K562 (cell line): ENCODE results near the gene TBL1X. TPM values are rescaled to one million over a fixed set of nuclear protein-coding genes. Genes with fewer than 3 reads are reported as not detected.

Experiments
- ATAC-seq: fragments of 200-7000 bp; cut with Tn5 transposase; 3 replicates; pipeline ENCODE4 v1.9.1; 2020; ENCODE audit warnings: moderate library complexity
- BruUV-seq: library from RNA; stranded (reverse); fragments of 400-500 nt; replicated peaks from 2 replicates; lab custom pipeline; 2021; lab: Mats Ljungman, UMichigan
- CTCF ChIA-PET: fragments of 300-600 bp; formaldehyde crosslinking; extraction: SDS; loops from one replicate; lab custom pipeline; 2021; ENCODE audit warnings: low intra/inter-chr PET ratio; lab: Yijun Ruan, JAX
- POLR2A ChIA-PET: fragments of 300-600, 350-650 bp; sonication (Branson Sonifier 250); formaldehyde crosslinking; extraction: SDS; loops from one replicate; lab custom pipeline; 2021; ENCODE audit warnings: antibody characterized with exemption, inconsistent platforms; lab: Yijun Ruan, JAX
- DNase-seq, 4 experiments: peaks; one replicate each; pipeline versions ENCODE4 v3.0.0 to v3.0.0-alpha.2; 2011 to 2018; ENCODE audit warnings: low spot score in 3 of 4, mixed read lengths in 3 of 4; ENCODE audit errors: extremely low read depth in 1 of 4
- FAIRE-seq: peaks from 2 replicates; lab custom pipeline; 2011; peaks lifted over from hg19 to GRCh38; lab: Jason Lieb, UNC
- H2AFZ ChIP-seq: 2 replicates; pipeline ENCODE4 v1.6.0; 2011; ENCODE audit warnings: low read depth, low read length, control low read depth, inconsistent platforms
- H3K27ac ChIP-seq: fragments of 200-600 bp; 3 replicates; pipeline ENCODE4 v1.8.0; 2011; ENCODE audit warnings: low read depth, mild to moderate bottlenecking, control low read depth, inconsistent platforms, low read length, moderate library complexity, mixed read lengths; ENCODE audit errors: extremely low read depth
- H3K27me3 ChIP-seq, 2 experiments: fragments of 300-600 bp in 1 of 2; 2 replicates in 1 of 2; 3 replicates in 1 of 2; pipeline versions ENCODE4 v1.6.0 to v1.8.0; 2011; ENCODE audit warnings: inconsistent platforms in 2 of 2, low read length in 2 of 2, mild to moderate bottlenecking in 1 of 2, mixed read lengths in 1 of 2, moderate library complexity in 1 of 2; ENCODE audit not compliant: control insufficient read depth in 2 of 2, insufficient read depth in 2 of 2
- H3K36me3 ChIP-seq: fragments of 300-600 bp; 3 replicates; pipeline ENCODE4 v1.8.0; 2011; ENCODE audit warnings: mild to moderate bottlenecking, low read length, inconsistent platforms; ENCODE audit not compliant: control insufficient read depth, insufficient read depth
- H3K4me1 ChIP-seq, 2 experiments: fragments of 200-600 bp in 1 of 2; replicated peaks in 1 of 2; 2 replicates in 1 of 2; 3 replicates in 1 of 2; pipeline versions ENCODE4 v1.5.1 to v1.8.0; 2011; ENCODE audit warnings: inconsistent platforms in 2 of 2, low read length in 2 of 2, mild to moderate bottlenecking in 1 of 2, mixed read lengths in 1 of 2, moderate library complexity in 1 of 2; ENCODE audit not compliant: control insufficient read depth in 2 of 2, insufficient read depth in 2 of 2
- H3K4me2 ChIP-seq: 2 replicates; pipeline ENCODE4 v1.6.1; 2011; ENCODE audit warnings: low read length, control low read depth, inconsistent platforms, mixed read lengths; ENCODE audit not compliant: insufficient read depth
- H3K4me3 ChIP-seq: fragments of 200-600 bp; sonication (generic), shearing (Covaris generic); 2 replicates; pipeline ENCODE4 v1.5.1; 2016; ENCODE audit warnings: control low read depth, inconsistent platforms
- H3K79me2 ChIP-seq: fragments of 200-600 bp; 3 replicates; pipeline ENCODE4 v1.8.0; 2011; ENCODE audit warnings: low read length, inconsistent platforms; ENCODE audit not compliant: control insufficient read depth, insufficient read depth
- H3K9ac ChIP-seq, 2 experiments: 2 replicates each; pipeline versions ENCODE4 v1.6.0 to v1.6.1; 2011; ENCODE audit warnings: low read depth in 2 of 2, low read length in 2 of 2, control low read depth in 1 of 2, inconsistent platforms in 1 of 2, mild to moderate bottlenecking in 1 of 2, mixed read lengths in 1 of 2; ENCODE audit not compliant: insufficient read depth in 1 of 2
- H3K9me1 ChIP-seq: one replicate; pipeline ENCODE4 v1.6.0; 2011; ENCODE audit warnings: inconsistent platforms, mild to moderate bottlenecking, low read length, moderate library complexity; ENCODE audit not compliant: control insufficient read depth, insufficient read depth
- H3K9me3 ChIP-seq: replicated peaks from 2 replicates; pipeline ENCODE4 v1.5.1; 2011; ENCODE audit warnings: low read depth, low read length, inconsistent platforms; ENCODE audit not compliant: control insufficient read depth, insufficient read depth
- H4K20me1 ChIP-seq: replicated peaks from 2 replicates; pipeline ENCODE4 v1.6.1; 2011; ENCODE audit warnings: low read length, inconsistent platforms, mixed read lengths; ENCODE audit not compliant: control insufficient read depth, insufficient read depth
- ATF7 ChIP-seq: fragments of 450-650 bp; IDR thresholded peaks from 2 replicates; pipeline ENCODE4 v1.7.1; 2014; ENCODE audit warnings: mild to moderate bottlenecking, moderate library complexity
- C11orf30 ChIP-seq: fragments of 450-650 bp; IDR thresholded peaks from 2 replicates; pipeline ENCODE4 v1.6.1; 2016; ENCODE audit warnings: low read depth, mild to moderate bottlenecking
- MAFF ChIP-seq: IDR thresholded peaks from 2 replicates; pipeline ENCODE4 v1.6.1; 2012; ENCODE audit warnings: low read length, improper control_type of control experiment
- MAFK ChIP-seq: IDR thresholded peaks from 2 replicates; pipeline ENCODE4 v1.6.1; 2011; ENCODE audit warnings: low read length, improper control_type of control experiment
- NCOA4 ChIP-seq: fragments of 450-650 bp; IDR thresholded peaks from 2 replicates; pipeline ENCODE4 v1.6.1; 2018; ENCODE audit warnings: mild to moderate bottlenecking; ENCODE audit not compliant: partially characterized antibody
- NFE2 ChIP-seq: IDR thresholded peaks from 2 replicates; pipeline ENCODE4 v1.6.1; 2014; ENCODE audit warnings: antibody characterized with exemption, low read depth
- SRSF9 ChIP-seq: fragments of 200-400 bp; formaldehyde crosslinking; IDR thresholded peaks from 2 replicates; pipeline ENCODE4 v1.6.1; 2017; ENCODE audit warnings: low read depth, low read length, borderline replicate concordance
- XRCC4 ChIP-seq: IDR thresholded peaks from one replicate; pipeline ENCODE4 v1.6.1; 2011; ENCODE audit not compliant: insufficient read depth, insufficient read length; ENCODE audit errors: extremely low read depth
- ZNF551 ChIP-seq: fragments of 250-450 bp; sonication (Bioruptor Pico); IDR thresholded peaks from 2 replicates; pipeline ENCODE4 v1.5.0; 2021; ENCODE audit warnings: mild to moderate bottlenecking, moderate library complexity
- WGBS: fragments of 100-300 bp; shearing (Covaris generic); methylation state at CpG from one replicate; pipeline ENCODE4 v1.1.6; 2016; ENCODE audit warnings: low coverage, mixed read lengths; ENCODE audit not compliant: insufficient coverage; ENCODE audit errors: missing lambda C conversion rate; 5-methylcytosine and 5-hydroxymethylcytosine counted together
- in situ Hi-C: fragments of 300-500 bp; cut with MboI; formaldehyde crosslinking; loops from 4 replicates; pipeline ENCODE4 v1.15.0; 2018; ENCODE audit warnings: inconsistent platforms, mixed read lengths
- intact Hi-C: fragments of 100-400 bp; cut with micrococcal nuclease; formaldehyde crosslinking; loops from 2 replicates; pipeline ENCODE4 v1.14.2; 2022
- polyA plus RNA-seq, 8 experiments: library from polyadenylated mRNA; depleted of rRNA in 4 of 8; stranded (reverse) in 5 of 8; unstranded in 3 of 8; fragments of >200 nt; fragmentation: Nextera tagmentation in 2 of 8; fragmentation: Illumina TruSeq in 1 of 8; extraction: Ambion mirVana in 2 of 8; extraction: Trizol in 1 of 8; gene quantifications; 2 replicates each; pipeline versions ENCODE4 v1.2.1 to v1.2.3, GENCODE V29; 2011 to 2014; ENCODE audit warnings: inconsistent platforms in 1 of 8, missing spikeins in 1 of 8
- total RNA-seq, 7 experiments: library from RNA; depleted of rRNA in 6 of 7; stranded (reverse); fragments of >200 nt in 6 of 7; fragmentation: Illumina TruSeq in 2 of 7; extraction: Trizol in 2 of 7; gene quantifications; 2 replicates each; pipeline versions ENCODE4 v1.2.1 to v1.2.3, GENCODE V29; 2011 to 2021; ENCODE audit warnings: low replicate concordance in 1 of 7
- TF ChIP-seq, protein P1 (sequence below): sonication (generic); formaldehyde crosslinking; IDR thresholded peaks from 2 replicates; pipeline ENCODE4 v1.8.0; 2023; ENCODE audit warnings: mild to moderate bottlenecking, missing genetic modification reagents
- TF ChIP-seq, protein P2 (sequence below), 2 experiments: fragments of 250-450 bp in 1 of 2; fragments of 450-650 bp in 1 of 2; sonication (Bioruptor Pico) in 1 of 2; IDR thresholded peaks; 2 replicates each; pipeline versions ENCODE4 v1.6.1 to v1.8.0; 2016 to 2021; ENCODE audit warnings: mild to moderate bottlenecking in 2 of 2, moderate library complexity in 2 of 2, missing compliant biosample characterization in 1 of 2, missing genetic modification characterization in 1 of 2
- TF ChIP-seq, protein P3 (sequence below): fragments of 450-650 bp; formaldehyde crosslinking; IDR thresholded peaks from 2 replicates; pipeline ENCODE4 v1.4.0; 2020; ENCODE audit warnings: mild to moderate bottlenecking, moderate library complexity
- TF ChIP-seq, protein P4 (sequence below): fragments of 450-650 bp; IDR thresholded peaks from one replicate; pipeline ENCODE4 v1.6.1; 2018; ENCODE audit warnings: mild to moderate bottlenecking, moderate library complexity; ENCODE audit not compliant: partially characterized antibody
- TF ChIP-seq, protein P5 (sequence below): fragments of 250-450 bp; sonication (Bioruptor Pico); IDR thresholded peaks from 2 replicates; pipeline ENCODE4 v1.5.0; 2021

TBL1X gene
- total and polyA plus RNA-seq, 9 of the 15 experiments (the other 6 are each of a cell fraction or from before 2014, with no cell fraction given): 6.0 to 49.6 (median 19.7) TPM

DNA sequence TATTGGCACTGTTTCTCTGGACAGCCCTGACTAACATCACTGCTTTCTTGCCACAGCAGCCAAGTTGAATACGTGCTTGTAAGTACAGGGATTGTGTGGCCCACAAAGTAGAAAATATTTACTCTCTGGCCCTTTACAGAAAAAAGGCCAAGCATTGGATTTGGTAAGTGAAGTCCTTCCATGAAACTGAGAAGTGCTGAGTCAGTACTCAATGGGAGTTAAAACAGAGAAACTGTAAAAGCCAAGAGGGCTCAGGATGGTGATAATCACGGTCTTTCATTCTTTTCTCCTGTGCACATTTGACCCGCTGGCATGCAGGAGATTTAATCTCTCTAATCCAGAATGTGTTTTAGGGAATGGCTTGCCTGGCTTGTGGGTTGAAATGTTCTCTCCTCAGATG is 46.1 kb downstream of the TBL1X start:
- no peak for ATAC-seq
- Histone ChIP-seq H4K20me1 (0 out of 2 replicates have a peak, but pooled peaks cover 9% of the 10 kb centered on the region), H3K9ac (no peak overlapping the region), H3K36me3 (peaks cover 13% of the 10 kb centered on the region; the same call in 1 of the 3 replicates), H3K27me3 (no peaks in the 10 kb centered on the region), H3K27ac (no peak overlapping the region), H3K4me2 (no peak overlapping the region), H3K9me3 (no peaks in the 10 kb centered on the region), H2AFZ (no peak overlapping the region), H3K9me1 (no peaks in the 10 kb centered on the region), H3K4me1 (peaks cover 11 to 15% of the 10 kb centered on the region in 2 experiments; a peak in 4 of 5 replicates), H3K79me2 (peaks cover 11% of the 10 kb centered on the region), H3K4me3 (no peak overlapping the region)
- FAIRE-seq: no peak
- POLR2A ChIA-PET: interaction anchor here (0.7 kb wide), 1 partner anchor 20 kb away, joined by 4 read pairs; no protein-coding TSS in a partner anchor
- CTCF ChIA-PET: no interaction called here
- intact Hi-C loops: no loop called here
- in situ Hi-C loops: no loop called here
- no TSS peak for BruUV-seq
- WGBS: 31% methylated on average over 3 of the region's 3 CpGs
- no peak for DNase-seq
- TF ChIP-seq, protein P1, sequence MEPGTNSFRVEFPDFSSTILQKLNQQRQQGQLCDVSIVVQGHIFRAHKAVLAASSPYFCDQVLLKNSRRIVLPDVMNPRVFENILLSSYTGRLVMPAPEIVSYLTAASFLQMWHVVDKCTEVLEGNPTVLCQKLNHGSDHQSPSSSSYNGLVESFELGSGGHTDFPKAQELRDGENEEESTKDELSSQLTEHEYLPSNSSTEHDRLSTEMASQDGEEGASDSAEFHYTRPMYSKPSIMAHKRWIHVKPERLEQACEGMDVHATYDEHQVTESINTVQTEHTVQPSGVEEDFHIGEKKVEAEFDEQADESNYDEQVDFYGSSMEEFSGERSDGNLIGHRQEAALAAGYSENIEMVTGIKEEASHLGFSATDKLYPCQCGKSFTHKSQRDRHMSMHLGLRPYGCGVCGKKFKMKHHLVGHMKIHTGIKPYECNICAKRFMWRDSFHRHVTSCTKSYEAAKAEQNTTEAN (CRISPR knock-in tag): no peak
- TF ChIP-seq SRSF9 (no peak), MAFK (peak; percentile 76), ZNF551 (CRISPR knock-in tag) (no peak), XRCC4 (no peak), C11orf30 (peak; percentile 85), ATF7 (no peak), NCOA4 (no peak), NFE2 (peak; percentile 25; the same call in 1 of the 2 replicates), MAFF (peak; percentile 70)
- TF ChIP-seq, protein P2, sequence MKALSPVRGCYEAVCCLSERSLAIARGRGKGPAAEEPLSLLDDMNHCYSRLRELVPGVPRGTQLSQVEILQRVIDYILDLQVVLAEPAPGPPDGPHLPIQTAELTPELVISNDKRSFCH (CRISPR knock-in tag; IDR thresholded peaks at IDR 0.05): no peak
- TF ChIP-seq, protein P2 (tag; IDR thresholded peaks at IDR 0.05): no peak
- TF ChIP-seq, protein P3, sequence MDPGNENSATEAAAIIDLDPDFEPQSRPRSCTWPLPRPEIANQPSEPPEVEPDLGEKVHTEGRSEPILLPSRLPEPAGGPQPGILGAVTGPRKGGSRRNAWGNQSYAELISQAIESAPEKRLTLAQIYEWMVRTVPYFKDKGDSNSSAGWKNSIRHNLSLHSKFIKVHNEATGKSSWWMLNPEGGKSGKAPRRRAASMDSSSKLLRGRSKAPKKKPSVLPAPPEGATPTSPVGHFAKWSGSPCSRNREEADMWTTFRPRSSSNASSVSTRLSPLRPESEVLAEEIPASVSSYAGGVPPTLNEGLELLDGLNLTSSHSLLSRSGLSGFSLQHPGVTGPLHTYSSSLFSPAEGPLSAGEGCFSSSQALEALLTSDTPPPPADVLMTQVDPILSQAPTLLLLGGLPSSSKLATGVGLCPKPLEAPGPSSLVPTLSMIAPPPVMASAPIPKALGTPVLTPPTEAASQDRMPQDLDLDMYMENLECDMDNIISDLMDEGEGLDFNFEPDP (CRISPR knock-in tag): no peak
- TF ChIP-seq, protein P4, sequence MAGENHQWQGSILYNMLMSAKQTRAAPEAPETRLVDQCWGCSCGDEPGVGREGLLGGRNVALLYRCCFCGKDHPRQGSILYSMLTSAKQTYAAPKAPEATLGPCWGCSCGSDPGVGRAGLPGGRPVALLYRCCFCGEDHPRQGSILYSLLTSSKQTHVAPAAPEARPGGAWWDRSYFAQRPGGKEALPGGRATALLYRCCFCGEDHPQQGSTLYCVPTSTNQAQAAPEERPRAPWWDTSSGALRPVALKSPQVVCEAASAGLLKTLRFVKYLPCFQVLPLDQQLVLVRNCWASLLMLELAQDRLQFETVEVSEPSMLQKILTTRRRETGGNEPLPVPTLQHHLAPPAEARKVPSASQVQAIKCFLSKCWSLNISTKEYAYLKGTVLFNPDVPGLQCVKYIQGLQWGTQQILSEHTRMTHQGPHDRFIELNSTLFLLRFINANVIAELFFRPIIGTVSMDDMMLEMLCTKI: no peak
- TF ChIP-seq, protein P5, sequence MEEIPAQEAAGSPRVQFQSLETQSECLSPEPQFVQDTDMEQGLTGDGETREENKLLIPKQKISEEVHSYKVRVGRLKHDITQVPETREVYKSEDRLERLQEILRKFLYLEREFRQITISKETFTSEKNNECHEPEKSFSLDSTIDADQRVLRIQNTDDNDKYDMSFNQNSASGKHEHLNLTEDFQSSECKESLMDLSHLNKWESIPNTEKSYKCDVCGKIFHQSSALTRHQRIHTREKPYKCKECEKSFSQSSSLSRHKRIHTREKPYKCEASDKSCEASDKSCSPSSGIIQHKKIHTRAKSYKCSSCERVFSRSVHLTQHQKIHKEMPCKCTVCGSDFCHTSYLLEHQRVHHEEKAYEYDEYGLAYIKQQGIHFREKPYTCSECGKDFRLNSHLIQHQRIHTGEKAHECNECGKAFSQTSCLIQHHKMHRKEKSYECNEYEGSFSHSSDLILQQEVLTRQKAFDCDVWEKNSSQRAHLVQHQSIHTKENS: no peak
